HG03135 (cell line): ENCODE results near the gene YWHAH.
A peak's percentile ranks its signal among the peaks of the same experiment; 100 is the strongest.

ENCODE experiments used
- ATAC-seq: cut with Tn5 transposase; IDR thresholded peaks from one replicate; pipeline ENCODE4 v1.9.1; 2021; ENCODE audit warnings: mild to moderate bottlenecking, moderate library complexity; ENCODE audit not compliant: unreplicated experiment

Gene YWHAH

GRCh38 chr22:31922534-31922933, 21.8 kb upstream of the YWHAH start:
- ATAC-seq: no peak

- no peak for ATAC-seq
Measured at GRCh38 chr22:31923136-31923535, 21.2 kb upstream of the YWHAH start.

GRCh38 chr22:31923747-31924146, 20.6 kb upstream of the YWHAH start:
- no peak for ATAC-seq

- ATAC-seq: no peak
Measured at GRCh38 chr22:31925056-31925455, 19.3 kb upstream of the YWHAH start.

GRCh38 chr22:31926024-31926423, 18.3 kb upstream of the YWHAH start:
- ATAC-seq: no peak

- no peak for ATAC-seq
Measured at GRCh38 chr22:31926969-31927368, 17.4 kb upstream of the YWHAH start.

GRCh38 chr22:31927562-31927961, 16.8 kb upstream of the YWHAH start:
- no peak for ATAC-seq

- no peak for ATAC-seq
Measured at GRCh38 chr22:31929167-31929930, 15.0 kb upstream of the YWHAH start.

- no peak for ATAC-seq
Measured at GRCh38 chr22:31932863-31933262, 11.5 kb upstream of the YWHAH start.

- ATAC-seq: no peak
Measured at GRCh38 chr22:31933406-31933805, 10.9 kb upstream of the YWHAH start.

- ATAC-seq: no peak
Measured at GRCh38 chr22:31933816-31934482, 10.4 kb upstream of the YWHAH start.

- no peak for ATAC-seq
Measured at GRCh38 chr22:31935961-31936635, 8.2 kb upstream of the YWHAH start.

- ATAC-seq: no peak
Measured at GRCh38 chr22:31937341-31937740, 7.0 kb upstream of the YWHAH start.

GRCh38 chr22:31938296-31938695, 6.0 kb upstream of the YWHAH start:
- ATAC-seq: no peak

- ATAC-seq: no peak
Measured at GRCh38 chr22:31940506-31940905, 3.8 kb upstream of the YWHAH start.

- no peak for ATAC-seq
Measured at GRCh38 chr22:31942091-31942490, 2.2 kb upstream of the YWHAH start.

GRCh38 chr22:31943206-31943977, 943 bp upstream of the YWHAH start:
- ATAC-seq: no peak

- peak; percentile 17 for ATAC-seq
Measured at GRCh38 chr22:31944700-31945442, 536 bp downstream of the YWHAH start.

- no peak for ATAC-seq
Measured at GRCh38 chr22:31945443-31945855, 1.1 kb downstream of the YWHAH start.

GRCh38 chr22:31945971-31946680, 1.8 kb downstream of the YWHAH start:
- ATAC-seq: no peak
